22Rv1 (cell line): ENCODE results near the gene FIZ1.

ENCODE experiments used
- ZFX ChIP-seq: fragments of 450-650 bp; IDR thresholded peaks from 2 replicates; pipeline ENCODE4 v1.6.1; 2017; ENCODE audit warnings: antibody characterized with exemption, borderline replicate concordance
- TF ChIP-seq, protein P1 (sequence below): fragments of 450-650 bp; IDR thresholded peaks from 2 replicates; pipeline ENCODE4 v1.5.1; 2017; ENCODE audit warnings: mild to moderate bottlenecking

DNA sequence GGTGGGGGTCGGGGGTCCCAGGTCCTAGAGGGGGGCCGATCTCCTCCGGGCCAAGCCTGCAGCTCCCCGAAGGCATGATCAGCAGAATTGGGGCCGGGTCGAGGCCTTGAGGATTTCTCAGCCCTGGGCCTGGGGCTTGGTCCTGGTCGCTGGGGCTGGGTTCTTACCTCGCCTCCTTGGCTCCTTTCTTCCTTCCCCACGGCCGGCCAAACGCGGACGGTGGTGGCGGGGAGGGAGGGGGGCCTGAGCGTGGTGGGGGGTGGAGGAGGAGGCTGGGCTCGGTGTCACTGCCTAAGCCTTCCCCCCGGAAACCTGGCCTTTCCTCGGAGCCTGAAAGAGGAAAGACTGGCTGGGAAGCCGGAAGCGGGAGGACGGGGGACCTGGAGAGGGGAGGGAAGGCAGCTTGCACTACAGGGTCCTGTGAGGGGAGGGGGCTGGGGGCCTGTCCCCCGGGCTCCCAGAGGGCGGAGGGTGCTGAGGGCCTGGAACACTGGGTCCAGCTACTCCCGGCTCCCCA lies 18.6 kb downstream of the FIZ1 start, which contains the start of gene ZNF579:
- TF ChIP-seq, protein P1, sequence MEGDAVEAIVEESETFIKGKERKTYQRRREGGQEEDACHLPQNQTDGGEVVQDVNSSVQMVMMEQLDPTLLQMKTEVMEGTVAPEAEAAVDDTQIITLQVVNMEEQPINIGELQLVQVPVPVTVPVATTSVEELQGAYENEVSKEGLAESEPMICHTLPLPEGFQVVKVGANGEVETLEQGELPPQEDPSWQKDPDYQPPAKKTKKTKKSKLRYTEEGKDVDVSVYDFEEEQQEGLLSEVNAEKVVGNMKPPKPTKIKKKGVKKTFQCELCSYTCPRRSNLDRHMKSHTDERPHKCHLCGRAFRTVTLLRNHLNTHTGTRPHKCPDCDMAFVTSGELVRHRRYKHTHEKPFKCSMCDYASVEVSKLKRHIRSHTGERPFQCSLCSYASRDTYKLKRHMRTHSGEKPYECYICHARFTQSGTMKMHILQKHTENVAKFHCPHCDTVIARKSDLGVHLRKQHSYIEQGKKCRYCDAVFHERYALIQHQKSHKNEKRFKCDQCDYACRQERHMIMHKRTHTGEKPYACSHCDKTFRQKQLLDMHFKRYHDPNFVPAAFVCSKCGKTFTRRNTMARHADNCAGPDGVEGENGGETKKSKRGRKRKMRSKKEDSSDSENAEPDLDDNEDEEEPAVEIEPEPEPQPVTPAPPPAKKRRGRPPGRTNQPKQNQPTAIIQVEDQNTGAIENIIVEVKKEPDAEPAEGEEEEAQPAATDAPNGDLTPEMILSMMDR: no peak
- TF ChIP-seq ZFX: no peak
